ENCODE results near the gene PEX5L. TPM values are rescaled to one million over a fixed set of nuclear protein-coding genes. Genes with fewer than 3 reads are reported as not detected.

PEX5L gene
- 0.05 and 0.25 TPM in 2 replicates for total RNA-seq

- peak within 1 kb of the TSS; percentile 76 for H3K4me3 Mint-ChIP-seq (ENCODE audit: low read depth)
- no peaks in the 10 kb centered on the region for H3K9me3 Mint-ChIP-seq
- intact Hi-C loops (cut with micrococcal nuclease): loop anchor here (5.0 to 10.0 kb wide), 2 partner anchors 110 to 1688 kb away; no protein-coding TSS in a partner anchor
- H3K27me3 Mint-ChIP-seq (ENCODE audit: low read depth): peaks cover 47% of the 10 kb centered on the region
- no peak within 1 kb of the TSS for H3K27ac Mint-ChIP-seq
- H3K4me1 Mint-ChIP-seq (ENCODE audit: low read depth): peaks cover 12% of the 10 kb centered on the region
- DNase-seq (ENCODE audit: low spot score): peak; percentile 41
- no peaks in the 10 kb centered on the region for H3K36me3 Mint-ChIP-seq (ENCODE audit: low read depth)
Measured at GRCh38 chr3:180036671-180037455, at the start of gene PEX5L. Gene PEX5L, minus strand, starts transcription at chr3:180036937. Its CDS starts 338 bp downstream, at chr3:180036599.

GRCh38 chr3:180085122-180085710 is 48.5 kb upstream of the PEX5L start:
- Mint-ChIP-seq H3K27me3 (ENCODE audit: low read depth) (no peaks in the 10 kb centered on the region), H3K27ac (no peak overlapping the region), H3K4me3 (ENCODE audit: low read depth) (no peak overlapping the region), H3K36me3 (ENCODE audit: low read depth) (no peaks in the 10 kb centered on the region), H3K9me3 (no peaks in the 10 kb centered on the region), H3K4me1 (ENCODE audit: low read depth) (no peaks in the 10 kb centered on the region)
- no peak for DNase-seq (ENCODE audit: low spot score)
- intact Hi-C loops (cut with micrococcal nuclease): loop anchor here (5.0 kb wide), 1 partner anchor 158 kb away; no protein-coding TSS in a partner anchor

GRCh38 chr3:180082699-180083098 is 46.0 kb upstream of the PEX5L start:
- Mint-ChIP-seq H3K27ac (no peak overlapping the region), H3K4me3 (ENCODE audit: low read depth) (no peak overlapping the region), H3K9me3 (no peaks in the 10 kb centered on the region), H3K36me3 (ENCODE audit: low read depth) (no peaks in the 10 kb centered on the region), H3K4me1 (ENCODE audit: low read depth) (no peaks in the 10 kb centered on the region), H3K27me3 (ENCODE audit: low read depth) (no peaks in the 10 kb centered on the region)
- no peak for DNase-seq (ENCODE audit: low spot score)
- intact Hi-C loops (cut with micrococcal nuclease): no loop called here

GRCh38 chr3:180078592-180078991 is 41.9 kb upstream of the PEX5L start:
- H3K27ac Mint-ChIP-seq: no peak overlapping the region
- no peaks in the 10 kb centered on the region for H3K4me1 Mint-ChIP-seq (ENCODE audit: low read depth)
- intact Hi-C loops (cut with micrococcal nuclease): no loop called here
- H3K4me3 Mint-ChIP-seq (ENCODE audit: low read depth): no peak overlapping the region
- H3K9me3 Mint-ChIP-seq: no peaks in the 10 kb centered on the region
- H3K36me3 Mint-ChIP-seq (ENCODE audit: low read depth): no peaks in the 10 kb centered on the region
- no peaks in the 10 kb centered on the region for H3K27me3 Mint-ChIP-seq (ENCODE audit: low read depth)
- no peak for DNase-seq (ENCODE audit: low spot score)

- H3K9me3 Mint-ChIP-seq: no peaks in the 10 kb centered on the region
- H3K36me3 Mint-ChIP-seq (ENCODE audit: low read depth): no peaks in the 10 kb centered on the region
- no peak overlapping the region for H3K27ac Mint-ChIP-seq
- no peaks in the 10 kb centered on the region for H3K27me3 Mint-ChIP-seq (ENCODE audit: low read depth)
- no peaks in the 10 kb centered on the region for H3K4me1 Mint-ChIP-seq (ENCODE audit: low read depth)
- no peak overlapping the region for H3K4me3 Mint-ChIP-seq (ENCODE audit: low read depth)
- no peak for DNase-seq (ENCODE audit: low spot score)
- intact Hi-C loops (cut with micrococcal nuclease): no loop called here
Measured at GRCh38 chr3:180073561-180073960, 36.8 kb upstream of the PEX5L start.

- intact Hi-C loops (cut with micrococcal nuclease): no loop called here
- Mint-ChIP-seq H3K27ac (no peak overlapping the region), H3K27me3 (ENCODE audit: low read depth) (no peaks in the 10 kb centered on the region), H3K9me3 (no peaks in the 10 kb centered on the region), H3K4me1 (ENCODE audit: low read depth) (no peaks in the 10 kb centered on the region), H3K4me3 (ENCODE audit: low read depth) (no peak overlapping the region), H3K36me3 (ENCODE audit: low read depth) (no peaks in the 10 kb centered on the region)
- DNase-seq (ENCODE audit: low spot score): no peak
Measured at GRCh38 chr3:180072786-180073185, 36.0 kb upstream of the PEX5L start.

GRCh38 chr3:180070925-180071324 is 34.2 kb upstream of the PEX5L start:
- no peaks in the 10 kb centered on the region for H3K36me3 Mint-ChIP-seq (ENCODE audit: low read depth)
- H3K9me3 Mint-ChIP-seq: no peaks in the 10 kb centered on the region
- no peaks in the 10 kb centered on the region for H3K27me3 Mint-ChIP-seq (ENCODE audit: low read depth)
- no peak overlapping the region for H3K4me3 Mint-ChIP-seq (ENCODE audit: low read depth)
- H3K27ac Mint-ChIP-seq: no peak overlapping the region
- H3K4me1 Mint-ChIP-seq (ENCODE audit: low read depth): no peaks in the 10 kb centered on the region
- intact Hi-C loops (cut with micrococcal nuclease): no loop called here
- DNase-seq (ENCODE audit: low spot score): no peak

GRCh38 chr3:180068023-180068422 is 31.3 kb upstream of the PEX5L start:
- Mint-ChIP-seq H3K36me3 (ENCODE audit: low read depth) (no peaks in the 10 kb centered on the region), H3K27me3 (ENCODE audit: low read depth) (no peaks in the 10 kb centered on the region), H3K9me3 (no peaks in the 10 kb centered on the region), H3K27ac (no peak overlapping the region), H3K4me1 (ENCODE audit: low read depth) (no peaks in the 10 kb centered on the region), H3K4me3 (ENCODE audit: low read depth) (no peak overlapping the region)
- intact Hi-C loops (cut with micrococcal nuclease): no loop called here
- no peak for DNase-seq (ENCODE audit: low spot score)

GRCh38 chr3:180066598-180066997 is 29.9 kb upstream of the PEX5L start:
- H3K36me3 Mint-ChIP-seq (ENCODE audit: low read depth): no peaks in the 10 kb centered on the region

GRCh38 chr3:180063783-180064182 is 27.0 kb upstream of the PEX5L start:
- no peaks in the 10 kb centered on the region for H3K4me1 Mint-ChIP-seq (ENCODE audit: low read depth)
- no peak overlapping the region for H3K4me3 Mint-ChIP-seq (ENCODE audit: low read depth)
- no peaks in the 10 kb centered on the region for H3K27me3 Mint-ChIP-seq (ENCODE audit: low read depth)
- no peaks in the 10 kb centered on the region for H3K36me3 Mint-ChIP-seq (ENCODE audit: low read depth)
- intact Hi-C loops (cut with micrococcal nuclease): no loop called here
- H3K27ac Mint-ChIP-seq: no peak overlapping the region
- H3K9me3 Mint-ChIP-seq: no peaks in the 10 kb centered on the region
- no peak for DNase-seq (ENCODE audit: low spot score)

More at GRCh38 chr3:180066598-180066997, 29.9 kb upstream of the PEX5L start:
- H3K9me3 Mint-ChIP-seq: no peaks in the 10 kb centered on the region
- intact Hi-C loops (cut with micrococcal nuclease): no loop called here
- H3K27me3 Mint-ChIP-seq (ENCODE audit: low read depth): no peaks in the 10 kb centered on the region
- no peak overlapping the region for H3K4me3 Mint-ChIP-seq (ENCODE audit: low read depth)
- no peaks in the 10 kb centered on the region for H3K4me1 Mint-ChIP-seq (ENCODE audit: low read depth)
- H3K27ac Mint-ChIP-seq: no peak overlapping the region
- DNase-seq (ENCODE audit: low spot score): no peak

- Mint-ChIP-seq H3K36me3 (ENCODE audit: low read depth) (no peaks in the 10 kb centered on the region), H3K27me3 (ENCODE audit: low read depth) (no peaks in the 10 kb centered on the region), H3K27ac (no peak overlapping the region), H3K4me1 (ENCODE audit: low read depth) (no peaks in the 10 kb centered on the region), H3K9me3 (no peaks in the 10 kb centered on the region), H3K4me3 (ENCODE audit: low read depth) (no peak overlapping the region)
- intact Hi-C loops (cut with micrococcal nuclease): no loop called here
- DNase-seq (ENCODE audit: low spot score): no peak
Measured at GRCh38 chr3:180062771-180063170, 26.0 kb upstream of the PEX5L start.

- Mint-ChIP-seq H3K4me3 (ENCODE audit: low read depth) (no peak overlapping the region), H3K4me1 (ENCODE audit: low read depth) (no peaks in the 10 kb centered on the region), H3K27ac (no peak overlapping the region), H3K9me3 (no peaks in the 10 kb centered on the region), H3K36me3 (ENCODE audit: low read depth) (no peaks in the 10 kb centered on the region), H3K27me3 (ENCODE audit: low read depth) (no peaks in the 10 kb centered on the region)
- no peak for DNase-seq (ENCODE audit: low spot score)
- intact Hi-C loops (cut with micrococcal nuclease): no loop called here
Measured at GRCh38 chr3:180059356-180059755, 22.6 kb upstream of the PEX5L start.

- no peak overlapping the region for H3K27ac Mint-ChIP-seq
- DNase-seq (ENCODE audit: low spot score): no peak
- no peaks in the 10 kb centered on the region for H3K9me3 Mint-ChIP-seq
- H3K27me3 Mint-ChIP-seq (ENCODE audit: low read depth): no peaks in the 10 kb centered on the region
- intact Hi-C loops (cut with micrococcal nuclease): no loop called here
- H3K36me3 Mint-ChIP-seq (ENCODE audit: low read depth): no peaks in the 10 kb centered on the region
- H3K4me3 Mint-ChIP-seq (ENCODE audit: low read depth): no peak overlapping the region
- H3K4me1 Mint-ChIP-seq (ENCODE audit: low read depth): no peaks in the 10 kb centered on the region
Measured at GRCh38 chr3:180058238-180058637, 21.5 kb upstream of the PEX5L start.
